HG03354 (cell line): ENCODE measurements around the gene SHE.
A peak's percentile ranks its signal among the peaks of the same experiment; 100 is the strongest.

Source experiments
- ATAC-seq: cut with Tn5 transposase; IDR thresholded peaks from one replicate; pipeline ENCODE4 v1.9.1; 2021; ENCODE audit warnings: mild to moderate bottlenecking; ENCODE audit not compliant: unreplicated experiment, poor library complexity, severe bottlenecking

The SHE gene

DNA sequence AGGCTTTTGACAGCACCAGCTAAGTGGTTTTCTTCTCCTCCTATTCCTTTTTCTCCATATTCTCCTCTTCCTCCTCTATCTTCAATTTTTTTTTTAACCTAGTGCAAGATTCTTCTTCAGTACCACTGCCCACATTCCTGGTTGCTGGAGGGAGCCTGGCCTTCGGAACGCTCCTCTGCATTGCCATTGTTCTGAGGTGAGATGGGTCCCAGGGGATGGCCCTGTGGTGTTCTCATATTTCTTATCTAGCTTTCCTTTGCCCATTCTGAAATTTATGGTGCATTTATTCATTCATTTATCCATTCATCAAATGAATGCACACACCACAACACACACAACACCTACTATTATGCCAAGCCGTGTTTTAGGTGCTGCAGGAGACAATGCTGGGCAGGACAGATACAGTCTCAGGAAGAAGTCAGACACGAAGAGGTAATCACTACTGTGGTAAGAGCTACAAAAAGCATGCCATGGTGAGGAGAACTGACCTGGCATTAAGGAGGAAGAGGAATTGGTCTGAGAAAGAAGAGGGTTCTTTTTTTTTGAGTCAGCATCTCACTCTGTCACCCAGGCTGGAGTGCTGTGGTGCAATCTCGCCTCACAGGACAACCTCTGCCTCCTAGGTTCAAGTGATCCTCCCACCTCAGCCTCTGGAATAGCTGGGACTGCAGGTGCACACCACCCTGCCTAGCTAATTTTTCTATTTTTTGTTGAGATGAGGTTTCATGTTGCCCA lies 47.7 kb downstream of the SHE start:
- ATAC-seq, result no peak

DNA sequence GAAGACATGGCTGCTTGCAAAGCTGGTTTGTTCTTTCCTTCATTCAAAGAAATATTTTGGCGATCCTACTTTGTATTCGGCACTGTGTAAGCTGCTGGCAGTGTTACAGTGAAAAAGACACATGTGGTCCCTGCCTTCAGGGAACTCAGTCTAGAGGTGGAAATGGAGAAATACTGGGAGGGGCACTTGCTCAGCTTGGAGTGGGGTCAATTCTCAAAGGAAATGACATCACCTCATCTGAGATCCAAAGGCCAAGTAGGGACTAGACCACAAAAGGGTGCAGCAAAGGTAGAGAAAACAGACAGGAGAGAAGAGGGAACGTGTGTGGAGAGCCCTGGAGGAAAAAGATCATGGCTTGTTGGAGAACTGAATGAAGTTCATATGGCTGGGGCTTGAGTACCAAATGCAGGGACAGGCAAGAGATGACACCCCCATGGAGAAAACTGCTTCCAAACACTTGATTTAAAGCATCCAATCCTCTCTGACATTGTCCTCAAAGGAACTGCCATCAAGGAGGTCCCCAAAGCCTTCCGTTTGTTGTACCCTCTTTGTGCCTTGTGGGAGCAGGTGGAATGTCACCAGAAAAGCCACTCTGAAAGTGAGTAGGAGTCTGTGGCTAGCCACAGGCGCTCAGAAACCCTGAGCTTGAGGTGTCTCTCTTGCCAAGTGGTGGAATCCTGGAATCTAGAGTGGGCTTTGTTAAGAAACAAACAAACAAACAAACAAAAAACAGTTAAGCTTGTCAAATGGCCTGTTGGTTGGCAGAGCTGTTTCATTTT lies 48.4 kb downstream of the SHE start:
- ATAC-seq, result no peak

DNA sequence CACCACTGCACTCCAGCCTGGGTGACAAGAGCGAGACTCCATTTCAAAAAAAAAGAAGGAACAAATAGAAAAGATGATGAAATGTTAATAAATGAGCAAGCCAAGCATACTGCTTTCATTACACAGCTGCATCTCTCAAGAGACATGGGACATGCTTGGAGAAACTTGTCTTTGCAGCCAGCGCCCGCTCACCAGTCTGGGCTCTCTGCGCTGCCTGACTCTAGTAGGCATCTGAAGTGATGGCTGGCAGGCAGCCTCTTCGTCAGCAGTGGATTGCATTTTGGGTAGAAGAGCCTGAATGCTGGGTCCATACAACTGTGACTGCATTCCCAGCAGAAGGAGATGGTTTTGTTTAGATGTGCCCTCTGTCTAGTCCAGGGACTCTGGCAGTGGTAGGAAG lies 49.1 kb downstream of the SHE start:
- no peak for ATAC-seq

DNA sequence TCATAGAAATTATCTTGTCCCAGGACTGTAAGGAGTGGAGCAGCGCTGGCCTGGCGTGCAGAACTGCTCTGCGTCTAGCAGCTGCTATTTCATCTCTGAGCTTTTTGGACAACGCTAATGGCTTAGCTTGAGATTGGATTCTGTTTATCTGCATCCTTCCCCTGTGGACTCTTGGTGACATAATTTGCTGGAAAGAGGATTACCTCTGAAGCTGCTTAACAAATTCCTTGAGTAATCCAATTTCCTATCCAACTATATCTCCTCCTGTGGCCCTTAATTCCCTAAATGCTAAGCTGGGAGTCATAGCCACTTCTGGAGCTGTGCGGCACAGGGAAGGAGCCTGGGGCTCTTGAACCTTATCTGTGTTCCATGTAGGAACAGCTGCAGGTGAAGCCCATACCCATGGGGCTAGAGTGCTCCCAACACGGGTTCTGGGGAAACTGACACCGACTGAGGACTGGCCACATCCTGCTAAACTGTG lies 53.8 kb downstream of the SHE start:
- ATAC-seq, result no peak

DNA sequence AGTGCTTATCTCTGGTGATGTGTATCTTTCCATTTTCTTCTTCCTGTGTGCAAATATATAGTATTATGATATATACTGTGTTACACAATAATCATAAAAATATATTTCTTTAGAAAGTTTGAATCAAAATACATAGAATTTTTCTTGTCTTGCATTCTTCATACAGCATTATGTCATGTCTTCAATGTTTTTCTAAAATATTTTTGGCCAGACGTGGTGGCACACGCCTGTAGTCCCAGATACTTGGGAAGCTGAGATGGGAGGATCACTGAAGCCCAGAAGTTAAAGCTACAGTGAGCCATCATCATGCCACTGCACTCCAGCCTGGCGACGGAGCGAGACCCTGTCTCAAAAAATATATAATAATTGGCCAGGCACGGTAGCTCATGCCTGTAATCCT lies 55.4 kb downstream of the SHE start:
- ATAC-seq, result no peak

DNA sequence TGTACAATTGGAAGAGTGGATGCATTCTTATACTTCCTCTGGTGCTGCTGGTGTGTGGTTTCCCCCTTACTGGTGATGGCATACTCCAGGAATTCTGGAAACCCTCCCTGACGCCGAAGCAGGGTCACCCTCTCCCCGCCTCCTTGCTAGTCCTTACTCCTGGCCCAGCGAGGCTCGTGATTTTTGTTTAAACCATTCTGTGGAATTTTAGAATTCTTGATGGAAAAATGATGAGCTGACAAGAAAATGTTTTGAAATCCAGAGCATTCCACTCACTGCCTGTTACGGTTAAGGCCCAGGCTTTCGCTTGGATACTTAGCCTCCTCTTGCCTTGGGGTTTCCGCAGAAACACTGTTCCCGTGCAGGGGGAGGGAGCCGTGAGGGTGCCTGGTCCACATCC lies 55.9 kb downstream of the SHE start:
- ATAC-seq, result no peak

DNA sequence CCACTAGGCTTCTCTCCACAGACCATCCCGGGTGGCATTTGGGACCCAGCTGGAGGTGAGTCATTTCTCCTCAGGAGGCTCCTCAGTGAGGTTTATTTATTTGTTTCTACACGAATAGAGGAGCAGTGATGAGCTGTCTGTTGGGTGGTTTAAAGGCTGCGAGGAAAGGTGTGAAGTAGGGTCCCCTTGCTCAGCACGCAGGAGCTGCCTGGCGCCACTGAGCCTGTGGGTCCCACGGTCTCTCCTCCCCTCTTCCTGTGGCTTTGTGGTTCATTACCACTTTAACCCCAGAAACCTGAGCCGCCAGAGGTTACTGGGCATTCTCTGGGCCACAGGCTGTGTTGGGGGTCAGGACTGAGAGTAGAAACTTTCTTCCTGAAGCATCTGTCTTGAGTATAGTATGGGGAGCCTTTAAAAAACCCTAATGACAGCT lies 57.2 kb downstream of the SHE start:
- ATAC-seq, result peak; percentile 52

DNA sequence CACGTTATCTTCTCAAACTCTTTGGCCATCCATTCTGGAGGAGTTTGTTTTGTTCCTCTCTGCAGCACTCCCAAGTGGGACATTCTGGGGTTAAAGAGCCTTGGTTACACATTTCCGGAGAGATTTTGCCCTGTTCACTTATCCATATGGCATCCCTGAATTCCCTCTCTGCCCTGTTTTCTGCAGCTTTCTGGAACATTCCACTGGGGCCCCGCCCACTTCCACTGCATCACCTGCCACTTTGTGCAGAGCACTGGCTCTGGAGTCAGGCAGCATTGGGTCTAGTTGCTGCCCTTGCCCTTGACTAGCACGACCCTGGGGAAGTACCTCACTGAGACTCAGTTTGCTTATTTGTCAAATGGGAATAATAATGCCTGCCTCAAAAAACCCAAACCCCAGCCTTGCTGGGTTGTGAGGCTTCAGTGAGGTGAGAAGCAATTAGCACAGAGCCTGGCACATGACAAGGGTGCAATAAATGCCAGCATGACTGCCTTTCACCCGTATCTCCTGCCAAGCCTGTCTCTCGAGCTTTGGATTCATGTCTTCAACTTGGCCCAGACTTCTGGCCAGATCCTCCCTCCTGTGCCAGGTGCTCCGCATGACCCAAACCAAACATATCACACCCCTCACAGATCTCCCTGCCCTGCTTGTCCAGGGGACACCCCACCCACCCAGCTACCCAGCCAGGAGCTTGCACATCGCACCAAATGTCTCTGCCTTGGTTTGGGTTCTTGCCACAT lies 58.8 kb downstream of the SHE start:
- ATAC-seq, result no peak

DNA sequence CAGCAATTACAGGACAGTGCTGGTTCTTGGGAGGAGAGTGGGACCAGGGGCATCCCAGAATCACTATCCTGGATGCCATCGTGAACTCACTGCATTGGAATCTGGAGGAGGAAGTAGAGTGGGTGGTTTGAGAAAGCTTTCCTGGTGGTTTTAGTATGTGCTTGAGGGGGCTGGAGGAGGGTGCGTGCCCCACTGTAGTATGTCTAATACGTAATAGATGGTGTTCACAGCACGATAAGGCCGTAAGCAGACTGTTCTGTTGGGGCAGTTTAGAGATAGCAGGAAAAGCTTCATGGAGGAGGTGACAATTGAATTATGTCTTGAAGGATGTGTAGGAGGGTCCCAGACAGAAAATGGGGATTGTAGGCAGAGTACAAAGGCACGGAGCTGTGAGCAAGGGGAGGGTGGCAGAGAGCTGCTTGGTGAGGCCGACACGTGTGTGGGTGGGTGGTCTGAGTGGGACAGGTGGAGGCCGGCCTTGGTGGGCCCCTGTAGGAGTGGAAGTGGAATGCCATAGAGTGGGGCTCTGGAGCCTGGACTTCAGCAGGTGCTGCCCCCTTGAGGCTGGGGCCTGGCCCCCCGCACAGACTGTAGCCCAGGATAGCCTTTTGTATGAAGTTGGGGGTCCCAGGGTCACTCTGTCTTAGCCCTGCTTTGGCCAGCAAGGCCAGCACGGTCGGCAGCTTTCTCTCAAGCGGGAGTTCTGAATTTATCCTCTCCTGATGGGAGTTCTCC lies 60.0 kb downstream of the SHE start:
- no peak for ATAC-seq

DNA sequence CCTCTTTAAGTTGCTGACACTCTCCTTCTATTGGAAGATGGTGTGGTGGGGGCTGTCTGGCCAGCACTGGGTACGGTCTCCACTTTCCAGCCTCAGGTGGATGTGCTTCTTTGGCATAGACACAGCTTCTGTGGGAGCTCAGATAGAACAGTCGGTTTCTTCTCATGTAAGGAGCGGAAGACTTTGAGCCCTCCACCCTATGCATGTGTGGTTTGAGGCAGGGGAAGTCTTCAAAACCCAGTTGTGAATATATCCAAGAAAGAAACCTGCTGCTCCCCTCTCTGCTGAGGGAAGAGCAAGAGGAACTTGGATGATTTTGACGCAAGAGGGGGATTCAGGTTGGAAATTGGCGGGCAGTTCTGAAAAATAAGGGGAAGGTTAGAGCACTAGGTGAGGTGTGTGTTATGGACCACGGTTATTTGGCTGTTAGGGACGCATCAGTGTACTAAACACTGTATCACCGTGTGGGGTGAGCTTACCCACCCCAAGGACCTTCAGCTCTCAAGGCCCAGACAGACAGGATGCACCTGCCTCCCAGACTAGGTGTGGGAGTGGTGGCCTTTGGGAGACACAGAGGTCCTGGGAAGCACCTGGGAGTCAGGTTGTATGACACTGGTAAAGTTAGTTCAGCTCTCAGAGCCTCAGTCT lies 60.8 kb downstream of the SHE start:
- ATAC-seq, result no peak

DNA sequence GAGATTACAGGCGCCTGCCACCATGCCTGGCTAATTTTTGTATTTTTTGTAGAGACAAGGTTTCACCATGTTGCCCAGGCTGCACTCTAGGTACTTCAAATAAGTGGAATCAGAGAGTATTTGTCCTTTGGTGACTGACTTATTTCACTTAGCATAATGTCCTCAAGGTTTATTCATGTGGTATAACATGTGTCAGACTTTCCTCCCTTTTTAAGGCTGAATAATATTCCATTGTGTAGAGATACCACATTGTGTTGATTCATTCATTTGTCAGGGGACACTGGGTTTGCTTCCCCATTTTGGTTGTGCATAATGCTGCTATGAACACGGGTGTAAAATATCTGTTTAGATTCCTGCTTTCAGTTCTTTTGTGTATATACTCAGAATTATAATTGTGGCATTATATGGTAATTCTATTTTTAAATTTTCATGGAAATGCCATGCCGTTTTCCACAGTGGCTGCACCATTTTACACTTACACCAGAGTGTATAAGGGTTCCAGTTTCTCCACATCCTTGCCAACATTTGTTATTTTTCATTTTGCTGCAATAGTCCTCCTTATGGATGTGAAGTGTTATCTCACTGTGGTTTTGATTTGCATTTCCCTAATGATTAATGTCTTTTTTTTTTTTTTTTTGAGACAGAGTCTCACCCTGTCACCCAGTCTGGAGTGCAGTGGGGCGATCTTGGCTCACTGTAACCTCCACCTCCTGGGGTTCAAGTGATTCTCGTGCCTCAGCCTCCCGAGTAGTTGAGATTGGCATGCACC lies 62.0 kb downstream of the SHE start:
- ATAC-seq, result peak; percentile 16

DNA sequence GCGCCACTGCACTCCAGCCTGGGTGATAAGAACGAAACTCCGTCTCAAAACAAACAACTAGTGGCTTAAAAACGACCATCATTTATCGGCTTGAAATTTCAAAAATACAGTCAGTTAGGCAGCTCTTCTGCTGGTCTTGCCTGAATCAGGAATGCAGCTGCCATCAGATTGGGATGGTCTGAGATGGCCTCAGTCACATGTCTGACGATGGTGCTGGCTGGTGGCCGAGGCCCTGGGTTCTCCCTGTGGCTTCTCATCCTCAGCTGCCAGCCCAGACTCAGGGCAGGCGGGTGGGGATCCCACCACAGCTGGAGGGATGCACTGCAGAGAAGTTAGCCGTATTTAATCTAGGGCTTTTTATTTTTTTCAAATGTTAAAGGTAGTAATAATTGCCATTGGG lies 65.8 kb downstream of the SHE start:
- ATAC-seq, result no peak

DNA sequence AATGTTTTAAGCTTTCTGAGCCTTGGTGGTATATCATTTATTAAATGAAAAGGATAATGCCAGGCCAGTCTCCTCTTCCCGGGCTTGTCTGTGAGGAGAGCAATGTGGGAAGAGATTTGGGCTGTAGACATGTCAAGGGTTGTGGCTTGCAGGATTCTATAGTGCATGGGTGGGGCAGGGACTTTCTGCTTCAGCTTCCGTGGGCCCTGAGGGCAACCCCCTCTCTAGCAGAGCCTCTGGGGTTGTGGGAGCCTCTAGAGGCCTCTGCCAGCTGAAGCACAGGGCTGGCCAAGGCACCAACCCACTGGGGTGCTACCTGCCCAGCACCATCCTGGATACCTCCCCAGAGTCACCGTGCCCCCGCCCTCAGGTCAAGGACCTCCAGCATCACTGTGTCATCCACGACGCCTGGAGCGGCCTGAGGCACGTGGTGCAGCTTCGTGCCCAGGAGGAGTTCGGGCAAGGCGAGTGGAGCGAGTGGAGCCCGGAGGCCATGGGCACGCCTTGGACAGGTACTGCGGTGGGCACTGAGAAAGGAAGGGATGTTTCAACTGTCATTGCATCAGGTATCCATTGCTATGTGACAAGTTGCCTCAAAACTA lies 66.5 kb downstream of the SHE start:
- no peak for ATAC-seq

DNA sequence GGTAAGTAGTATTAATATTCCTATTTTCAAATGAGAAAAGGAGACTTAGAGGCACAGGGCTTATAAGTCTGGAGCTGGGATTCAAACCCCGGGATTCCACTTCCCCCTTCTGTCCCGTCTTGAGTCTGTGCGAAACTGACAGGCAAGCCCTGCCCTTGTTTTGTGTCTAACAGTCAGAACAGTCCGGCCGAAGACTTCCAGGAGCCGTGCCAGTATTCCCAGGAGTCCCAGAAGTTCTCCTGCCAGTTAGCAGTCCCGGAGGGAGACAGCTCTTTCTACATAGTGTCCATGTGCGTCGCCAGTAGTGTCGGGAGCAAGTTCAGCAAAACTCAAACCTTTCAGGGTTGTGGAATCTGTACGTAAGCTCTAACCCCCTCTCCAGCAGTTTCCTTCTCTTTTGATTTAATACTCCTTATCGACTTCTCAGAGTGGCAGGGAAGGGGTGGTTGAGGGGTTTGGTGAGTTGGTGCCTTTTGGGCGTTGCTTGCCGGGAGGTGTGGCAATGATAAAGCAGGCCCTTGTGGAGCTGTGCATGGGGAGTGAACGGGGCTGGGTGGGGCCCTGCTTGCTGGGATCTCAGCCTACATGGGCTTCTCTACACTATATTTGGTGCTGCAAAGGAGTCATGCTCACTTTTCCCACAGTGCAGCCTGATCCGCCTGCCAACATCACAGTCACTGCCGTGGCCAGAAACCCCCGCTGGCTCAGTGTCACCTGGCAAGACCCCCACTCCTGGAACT lies 67.7 kb downstream of the SHE start:
- no peak for ATAC-seq

DNA sequence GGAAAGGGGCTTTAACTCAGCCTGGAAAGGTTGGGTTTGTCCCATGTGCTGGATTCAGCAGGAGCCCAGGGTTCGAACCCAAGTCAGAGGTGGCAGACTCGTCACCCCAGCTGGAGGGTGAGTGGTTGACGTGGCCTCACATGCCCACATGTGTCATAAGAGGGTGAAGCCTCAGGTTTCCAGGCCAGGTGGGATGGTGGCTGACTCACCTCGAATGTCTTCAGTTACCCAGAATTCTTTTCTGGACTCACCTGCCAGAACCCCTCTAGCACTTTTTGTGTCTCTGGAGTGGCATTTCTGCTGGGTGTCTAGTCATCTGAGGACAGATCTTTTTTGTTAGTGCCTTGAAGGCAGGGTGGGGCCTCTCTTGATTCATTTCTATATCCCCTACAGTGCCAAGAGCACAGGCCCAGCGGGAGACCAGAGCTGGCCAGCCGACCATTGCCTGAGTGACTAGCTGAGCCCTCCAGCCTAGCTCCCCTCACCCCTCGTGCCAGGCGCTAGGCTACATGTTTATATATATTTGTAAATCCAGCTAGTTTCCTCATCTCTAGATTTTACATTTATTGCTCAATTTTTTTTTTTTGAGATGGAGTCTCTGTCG lies 68.9 kb downstream of the SHE start:
- ATAC-seq, result no peak

DNA sequence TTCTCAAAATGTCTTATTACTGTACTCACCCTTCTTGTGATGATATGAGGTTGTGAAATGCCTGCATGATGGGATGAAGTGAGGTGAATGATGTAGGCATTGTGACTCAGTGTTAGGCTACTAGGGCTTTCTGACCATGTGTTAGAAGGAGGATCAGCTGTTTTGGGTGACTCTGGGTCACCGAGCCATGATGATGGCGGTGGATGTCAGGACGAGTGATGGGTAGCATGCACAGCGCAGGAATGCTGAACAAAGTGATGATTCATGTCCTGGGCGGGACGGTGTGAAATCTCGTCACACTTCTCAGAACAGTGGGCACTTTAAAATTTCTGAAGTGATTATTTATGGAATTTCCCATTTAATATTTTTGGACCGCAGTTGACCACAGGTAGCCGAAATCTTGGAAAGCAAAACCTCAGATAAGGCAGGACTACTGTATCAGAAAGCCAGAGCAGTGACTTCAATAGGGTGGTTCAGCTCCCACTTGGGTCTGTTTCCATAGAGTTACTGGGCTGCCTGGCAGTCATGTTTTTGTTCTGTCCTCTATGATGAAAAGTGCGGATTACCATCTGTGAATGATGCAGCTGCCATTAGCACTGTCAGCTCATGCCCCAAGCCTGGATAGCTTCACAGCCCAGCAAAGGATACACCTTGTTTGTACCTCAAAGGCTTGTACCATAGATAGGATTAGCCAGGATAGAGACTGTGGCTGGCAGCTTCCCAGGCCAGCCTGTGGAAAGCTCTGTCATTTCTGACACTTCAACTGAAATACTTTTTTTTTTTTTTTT lies 70.4 kb downstream of the SHE start:
- no peak for ATAC-seq

DNA sequence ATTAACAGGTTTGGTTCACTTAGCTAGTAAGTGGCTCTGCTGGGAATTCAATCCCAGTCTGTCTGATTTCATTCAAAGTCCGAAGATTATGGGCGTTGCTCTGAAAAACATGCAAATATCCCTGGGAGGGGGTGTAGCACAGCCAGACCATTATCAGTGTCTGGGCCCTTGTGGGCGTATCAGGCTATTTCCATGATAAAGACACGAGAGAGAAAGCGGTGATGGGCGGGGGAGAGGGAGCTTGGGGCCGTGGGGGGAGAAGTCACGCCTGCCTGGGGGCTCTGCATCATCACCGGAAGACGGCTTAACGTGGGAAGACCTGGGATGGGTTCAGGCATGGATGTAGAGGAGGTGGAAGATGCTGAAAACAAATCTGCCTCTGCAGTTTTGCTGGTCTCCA lies 71.3 kb downstream of the SHE start:
- ATAC-seq, result no peak
